SJSA1 (cell line): ENCODE results near the gene PLEKHD1. TPM values are rescaled to one million over a fixed set of nuclear protein-coding genes. Genes with fewer than 3 reads are reported as not detected.
"Not testable (repeated sequence)": the region's sequence is repeated elsewhere in the genome, so short reads cannot be mapped to it uniquely, and the experiment has no call there.

Experiments
- DNase-seq, 2 experiments: peaks; one replicate each; pipeline ENCODE4 v3.0.0-alpha.2; 2015 to 2020; ENCODE audit warnings: low spot score in 2 of 2, low read depth in 1 of 2
- H3K27ac ChIP-seq: fragments of 250-450 bp; sonication (Bioruptor Pico); 2 replicates; pipeline ENCODE4 v1.5.1; 2020; ENCODE audit warnings: mild to moderate bottlenecking, moderate library complexity
- H3K27me3 ChIP-seq: fragments of 250-450 bp; sonication (Bioruptor Pico); replicated peaks from 2 replicates; pipeline ENCODE4 v1.5.1; 2020; ENCODE audit warnings: mild to moderate bottlenecking, moderate library complexity
- H3K36me3 ChIP-seq: fragments of 250-450 bp; sonication (Bioruptor Pico); 2 replicates; pipeline ENCODE4 v1.5.1; 2020; ENCODE audit warnings: mild to moderate bottlenecking
- H3K4me1 ChIP-seq: fragments of 250-450 bp; sonication (Bioruptor Pico); replicated peaks from 2 replicates; pipeline ENCODE4 v1.6.1; 2021; ENCODE audit warnings: mild to moderate bottlenecking
- H3K4me3 ChIP-seq: fragments of 250-450 bp; sonication (Bioruptor Pico); 2 replicates; pipeline ENCODE4 v1.5.1; 2020; ENCODE audit warnings: mild to moderate bottlenecking
- H3K9me3 ChIP-seq: fragments of 250-450 bp; sonication (Bioruptor Pico); replicated peaks from 2 replicates; pipeline ENCODE4 v1.5.1; 2020; ENCODE audit warnings: mild to moderate bottlenecking
- total RNA-seq: library from RNA; depleted of rRNA; stranded (reverse); fragments of >200 nt; shearing (Covaris generic); gene quantifications from 2 replicates; pipeline ENCODE4 v1.2.3, GENCODE V29; 2014

PLEKHD1 gene
- total RNA-seq, 1 experiment from 2014 or later: 0.03 TPM

GRCh38 chr14:69471916-69472315 lies 12.6 kb upstream of the PLEKHD1 start:
- Histone ChIP-seq H3K4me3 (no peak overlapping the region), H3K36me3 (no peaks in the 10 kb centered on the region), H3K27ac (no peak overlapping the region), H3K4me1 (0 out of 2 replicates have a peak, but pooled peaks cover 5% of the 10 kb centered on the region), H3K27me3 (no peaks in the 10 kb centered on the region), H3K9me3 (no peaks in the 10 kb centered on the region)
- no peak for DNase-seq

- no peak overlapping the region for H3K27ac ChIP-seq
- no peak for DNase-seq
- no peak overlapping the region for H3K4me3 ChIP-seq
- H3K4me1 ChIP-seq: 0 out of 2 replicates have a peak, but pooled peaks cover 5% of the 10 kb centered on the region
- no peaks in the 10 kb centered on the region for H3K9me3 ChIP-seq
- H3K36me3 ChIP-seq: no peaks in the 10 kb centered on the region
- H3K27me3 ChIP-seq: no peaks in the 10 kb centered on the region
Measured at GRCh38 chr14:69473260-69473659, 11.3 kb upstream of the PLEKHD1 start.

- Histone ChIP-seq H3K4me1 (0 out of 2 replicates have a peak, but pooled peaks cover 5% of the 10 kb centered on the region), H3K27me3 (no peaks in the 10 kb centered on the region), H3K9me3 (no peaks in the 10 kb centered on the region), H3K36me3 (no peaks in the 10 kb centered on the region), H3K27ac (no peak overlapping the region), H3K4me3 (no peak overlapping the region)
- DNase-seq: no peak
Measured at GRCh38 chr14:69473946-69474345, 10.6 kb upstream of the PLEKHD1 start.

GRCh38 chr14:69475194-69475818 lies 9.2 kb upstream of the PLEKHD1 start:
- H3K9me3 ChIP-seq: no peaks in the 10 kb centered on the region

GRCh38 chr14:69476824-69477450 lies 7.6 kb upstream of the PLEKHD1 start:
- not testable (repeated sequence) for H3K27me3 ChIP-seq, H3K4me3 ChIP-seq, H3K4me1 ChIP-seq, H3K27ac ChIP-seq, H3K36me3 ChIP-seq, DNase-seq, H3K9me3 ChIP-seq

More at GRCh38 chr14:69475194-69475818, 9.2 kb upstream of the PLEKHD1 start:
- DNase-seq: no peak
- Histone ChIP-seq H3K27me3 (no peaks in the 10 kb centered on the region), H3K36me3 (no peaks in the 10 kb centered on the region), H3K27ac (no peak overlapping the region), H3K4me3 (no peak overlapping the region), H3K4me1 (0 out of 2 replicates have a peak, but pooled peaks cover 5% of the 10 kb centered on the region)

GRCh38 chr14:69478055-69478454 lies 6.5 kb upstream of the PLEKHD1 start:
- not testable (repeated sequence) for H3K4me3 ChIP-seq, H3K4me1 ChIP-seq, DNase-seq, H3K9me3 ChIP-seq, H3K27ac ChIP-seq, H3K36me3 ChIP-seq
- H3K27me3 ChIP-seq: peaks cover 11% of the 10 kb centered on the region

GRCh38 chr14:69479696-69480095 lies 4.8 kb upstream of the PLEKHD1 start:
- Histone ChIP-seq H3K9me3 (no peaks in the 10 kb centered on the region), H3K27me3 (peaks cover 28% of the 10 kb centered on the region), H3K36me3 (no peaks in the 10 kb centered on the region), H3K4me1 (no peaks in the 10 kb centered on the region), H3K27ac (no peak overlapping the region), H3K4me3 (no peak overlapping the region)
- no peak for DNase-seq

- Histone ChIP-seq H3K27ac (no peak overlapping the region), H3K27me3 (peaks cover 32% of the 10 kb centered on the region), H3K4me1 (no peaks in the 10 kb centered on the region), H3K4me3 (no peak overlapping the region), H3K36me3 (no peaks in the 10 kb centered on the region), H3K9me3 (no peaks in the 10 kb centered on the region)
- no peak for DNase-seq
Measured at GRCh38 chr14:69480136-69480535, 4.4 kb upstream of the PLEKHD1 start.

- DNase-seq: no peak
- no peaks in the 10 kb centered on the region for H3K4me1 ChIP-seq
- no peak overlapping the region for H3K27ac ChIP-seq
- no peaks in the 10 kb centered on the region for H3K36me3 ChIP-seq
- peaks cover 40% of the 10 kb centered on the region for H3K27me3 ChIP-seq
- no peak overlapping the region for H3K4me3 ChIP-seq
- H3K9me3 ChIP-seq: no peaks in the 10 kb centered on the region
Measured at GRCh38 chr14:69481815-69482568, 2.5 kb upstream of the PLEKHD1 start.

GRCh38 chr14:69483765-69484443 lies 624 bp upstream of the PLEKHD1 start:
- no peak overlapping the region for H3K27ac ChIP-seq
- H3K36me3 ChIP-seq: no peaks in the 10 kb centered on the region
- no peaks in the 10 kb centered on the region for H3K9me3 ChIP-seq
- peaks cover 47% of the 10 kb centered on the region for H3K27me3 ChIP-seq
- H3K4me3 ChIP-seq: no peak overlapping the region
- H3K4me1 ChIP-seq: no peaks in the 10 kb centered on the region
- no peak for DNase-seq

- Histone ChIP-seq H3K27ac (no peak overlapping the region), H3K27me3 (peaks cover 47% of the 10 kb centered on the region), H3K4me3 (no peak overlapping the region), H3K36me3 (no peaks in the 10 kb centered on the region), H3K9me3 (no peaks in the 10 kb centered on the region), H3K4me1 (no peaks in the 10 kb centered on the region)
- DNase-seq: no peak
Measured at GRCh38 chr14:69485315-69485660, 760 bp downstream of the PLEKHD1 start.

GRCh38 chr14:69485701-69486100 lies 1.2 kb downstream of the PLEKHD1 start:
- no peak for DNase-seq
- Histone ChIP-seq H3K27me3 (peaks cover 47% of the 10 kb centered on the region), H3K27ac (no peak overlapping the region), H3K4me1 (no peaks in the 10 kb centered on the region), H3K4me3 (no peak overlapping the region), H3K9me3 (no peaks in the 10 kb centered on the region), H3K36me3 (no peaks in the 10 kb centered on the region)

- Histone ChIP-seq H3K27ac (no peak overlapping the region), H3K27me3 (peaks cover 42% of the 10 kb centered on the region), H3K4me1 (no peaks in the 10 kb centered on the region), H3K36me3 (no peaks in the 10 kb centered on the region), H3K9me3 (no peaks in the 10 kb centered on the region), H3K4me3 (no peak overlapping the region)
- DNase-seq: no peak
Measured at GRCh38 chr14:69487226-69487625, 2.7 kb downstream of the PLEKHD1 start.

- DNase-seq: no peak
- Histone ChIP-seq H3K4me1 (no peaks in the 10 kb centered on the region), H3K27ac (no peak overlapping the region), H3K4me3 (no peak overlapping the region), H3K36me3 (no peaks in the 10 kb centered on the region), H3K27me3 (peaks cover 38% of the 10 kb centered on the region), H3K9me3 (no peaks in the 10 kb centered on the region)
Measured at GRCh38 chr14:69487771-69488170, 3.2 kb downstream of the PLEKHD1 start.
